ENCODE results near the gene TMEM60.
A peak's percentile ranks its signal among the peaks of the same experiment; 100 is the strongest.
"Not testable (repeated sequence)": the region's sequence is repeated elsewhere in the genome, so short reads cannot be mapped to it uniquely, and the experiment has no call there.

The TMEM60 gene

GRCh38 chr7:77798394-77799077 is at the start of gene TMEM60, which contains the start of gene PHTF2:
TSS of gene TMEM60 (minus strand) at chr7:77798434. CDS start at chr7:77794373, 4,061 bp downstream.
TSS of gene PHTF2 (plus strand) at chr7:77798773.
- DNase-seq: peak; percentile 95

- no peak for DNase-seq
Measured at GRCh38 chr7:77846317-77847092, 48.3 kb upstream of the TMEM60 start.

GRCh38 chr7:77843194-77843593 is 45.0 kb upstream of the TMEM60 start:
- DNase-seq: no peak

- no peak for DNase-seq
Measured at GRCh38 chr7:77839919-77840318, 41.7 kb upstream of the TMEM60 start.

- DNase-seq: no peak
Measured at GRCh38 chr7:77838929-77839491, 40.8 kb upstream of the TMEM60 start.

- no peak for DNase-seq
Measured at GRCh38 chr7:77837966-77838365, 39.7 kb upstream of the TMEM60 start.

- no peak for DNase-seq
Measured at GRCh38 chr7:77837275-77837674, 39.0 kb upstream of the TMEM60 start.

- DNase-seq: not testable (repeated sequence)
Measured at GRCh38 chr7:77836425-77836824, 38.2 kb upstream of the TMEM60 start.

GRCh38 chr7:77833136-77833535 is 34.9 kb upstream of the TMEM60 start:
- no peak for DNase-seq

- no peak for DNase-seq
Measured at GRCh38 chr7:77831953-77832352, 33.7 kb upstream of the TMEM60 start.

GRCh38 chr7:77831481-77831880 is 33.2 kb upstream of the TMEM60 start:
- DNase-seq: peak; percentile 21

- no peak for DNase-seq
Measured at GRCh38 chr7:77830649-77831355, 32.6 kb upstream of the TMEM60 start.

- DNase-seq: no peak
Measured at GRCh38 chr7:77827999-77828398, 29.8 kb upstream of the TMEM60 start.

GRCh38 chr7:77826300-77826699 is 28.1 kb upstream of the TMEM60 start:
- DNase-seq: no peak

GRCh38 chr7:77825131-77825530 is 26.9 kb upstream of the TMEM60 start:
- DNase-seq: no peak

- no peak for DNase-seq
Measured at GRCh38 chr7:77824636-77825035, 26.4 kb upstream of the TMEM60 start.

GRCh38 chr7:77823787-77824186 is 25.6 kb upstream of the TMEM60 start:
- no peak for DNase-seq

- DNase-seq: no peak
Measured at GRCh38 chr7:77822269-77822668, 24.0 kb upstream of the TMEM60 start.

- DNase-seq: no peak
Measured at GRCh38 chr7:77820967-77821366, 22.7 kb upstream of the TMEM60 start.

- no peak for DNase-seq
Measured at GRCh38 chr7:77819021-77819420, 20.8 kb upstream of the TMEM60 start.

GRCh38 chr7:77813180-77813579 is 14.9 kb upstream of the TMEM60 start:
- DNase-seq: no peak

- no peak for DNase-seq
Measured at GRCh38 chr7:77812290-77812685, 14.1 kb upstream of the TMEM60 start.

- DNase-seq: no peak
Measured at GRCh38 chr7:77811516-77812289, 13.5 kb upstream of the TMEM60 start.

All from CD4-positive, alpha-beta T cell treated with Interleukin-12 subunit alpha and Interleukin-12 subunit beta, for 1 hour (primary cell).